Natural killer cell (primary cell): ENCODE results near the gene DOHH. TPM values are rescaled to one million over a fixed set of nuclear protein-coding genes. Genes with fewer than 3 reads are reported as not detected.

Experiments used
- ATAC-seq, 3 donors: fragments of 150-1000 bp in 2 of 3; fragments of 200-7000 bp in 1 of 3; cut with Tn5 transposase; 1 replicate in 1 of 3; 2 replicates in 2 of 3; pipeline ENCODE4 v1.10.0; 2021; ENCODE audit warnings: mild to moderate bottlenecking in 2 of 3, moderate library complexity in 2 of 3
- DNase-seq, 2 donors: peaks; one replicate each; pipeline versions ENCODE4 v3.0.0 to v3.0.0-alpha.2; 2013 to 2021; ENCODE audit warnings: mixed read lengths in 1 of 2
- H3K27ac ChIP-seq: one replicate; pipeline ENCODE4 v1.5.1; 2013; ENCODE audit warnings: mild to moderate bottlenecking, low read length
- H3K27me3 ChIP-seq: one replicate; pipeline ENCODE4 v1.6.1; 2013; ENCODE audit warnings: low read length; ENCODE audit not compliant: control insufficient read depth, insufficient read depth
- H3K36me3 ChIP-seq: one replicate; pipeline ENCODE4 v1.6.1; 2013; ENCODE audit warnings: low read length; ENCODE audit not compliant: control insufficient read depth, insufficient read depth
- H3K4me1 ChIP-seq: one replicate; pipeline ENCODE4 v1.6.1; 2013; ENCODE audit warnings: low read length; ENCODE audit not compliant: control insufficient read depth, insufficient read depth
- H3K4me3 ChIP-seq: one replicate; pipeline ENCODE4 v1.5.1; 2013; ENCODE audit warnings: low read length
- H3K9me3 ChIP-seq: one replicate; pipeline ENCODE4 v1.6.1; 2013; ENCODE audit warnings: low read length; ENCODE audit not compliant: control insufficient read depth, insufficient read depth
- H3K27ac Mint-ChIP-seq, 2 donors: one replicate each; pipeline ENCODE4 v1.8.0; 2022; ENCODE audit warnings: mild to moderate bottlenecking in 2 of 2, mixed read lengths in 2 of 2, moderate library complexity in 1 of 2
- H3K27me3 Mint-ChIP-seq, 2 donors: one replicate each; pipeline ENCODE4 v1.8.0; 2022; ENCODE audit warnings: low read depth in 2 of 2, mixed read lengths in 2 of 2
- H3K36me3 Mint-ChIP-seq: one replicate; pipeline ENCODE4 v1.8.0; 2022; ENCODE audit warnings: mixed read lengths
- H3K4me1 Mint-ChIP-seq, 2 donors: one replicate each; pipeline ENCODE4 v1.8.0; 2022; ENCODE audit warnings: mixed read lengths in 2 of 2
- H3K4me3 Mint-ChIP-seq: one replicate; pipeline ENCODE4 v1.8.0; 2022; ENCODE audit warnings: mild to moderate bottlenecking, moderate library complexity, mixed read lengths
- H3K9me3 Mint-ChIP-seq, 2 donors: one replicate each; pipeline ENCODE4 v1.8.0; 2022; ENCODE audit warnings: mixed read lengths in 2 of 2
- CTCF ChIP-seq: fragments of 200-600 bp; IDR thresholded peaks from one replicate; pipeline ENCODE4 v1.8.0; 2022; ENCODE audit warnings: antibody characterized with exemption
- whole genome bisulfite sequencing: methylation state at CpG from one replicate; pipeline ENCODE4 v1.1.7; 2013; ENCODE audit warnings: missing lambda C conversion rate; ENCODE audit not compliant: insufficient coverage; 5-methylcytosine and 5-hydroxymethylcytosine counted together
- intact Hi-C: fragments of 100-400 bp; cut with micrococcal nuclease; formaldehyde crosslinking; loops from one replicate; pipeline ENCODE4 v1.14.2; 2022
- total RNA-seq, 4 donors: library from RNA; stranded (reverse); fragments of 120-200 nt in 1 of 4; gene quantifications; one replicate each; pipeline versions ENCODE4 v1.2.3 to v1.2.4, GENCODE V29; 2013 to 2022

DOHH gene
- total RNA-seq, 3 donors from 2014 or later (not counting 1 experiment from before 2014, with no cell fraction given): 4.5 to 5.9 (median 4.6) TPM

- intact Hi-C loops: no loop called here
- Histone ChIP-seq H3K27ac (no peak overlapping the region), H3K36me3 (peaks cover 19% of the 10 kb centered on the region), H3K4me1 (no peaks in the 10 kb centered on the region), H3K27me3 (no peaks in the 10 kb centered on the region), H3K4me3 (no peak overlapping the region), H3K9me3 (no peaks in the 10 kb centered on the region)
- Mint-ChIP-seq H3K36me3 (no peaks in the 10 kb centered on the region), H3K4me3 (no peak overlapping the region), H3K4me1 (peaks cover 0 to 18% of the 10 kb centered on the region in 2 donors), H3K27ac (no peak overlapping the region), H3K27me3 (no peaks in the 10 kb centered on the region), H3K9me3 (no peaks in the 10 kb centered on the region)
- no peak for DNase-seq
- WGBS: 100% methylated on average over 1 of the region's 1 CpG
- no peak for TF ChIP-seq CTCF
- no peak for ATAC-seq
Observed at GRCh38 chr19:3539756-3540118, 39.3 kb upstream of the DOHH start.

GRCh38 chr19:3538965-3539755 lies 38.7 kb upstream of the DOHH start, which contains the start of gene TEKTIP1:
Gene TEKTIP1, plus strand, starts transcription at chr19:3539174. Its CDS starts 4 bp downstream, at chr19:3539178.
- Histone ChIP-seq H3K4me3 (no peak within 1 kb of the TSS), H3K27ac (no peak within 1 kb of the TSS), H3K27me3 (no peaks in the 10 kb centered on the region), H3K4me1 (no peaks in the 10 kb centered on the region), H3K36me3 (peaks cover 21% of the 10 kb centered on the region), H3K9me3 (no peaks in the 10 kb centered on the region)
- 85% methylated on average over 27 of the region's 28 CpGs for WGBS
- H3K4me3 Mint-ChIP-seq: no peak within 1 kb of the TSS
- TF ChIP-seq CTCF: no peak
- DNase-seq (no peak), ATAC-seq (no peak)
- no peaks in the 10 kb centered on the region for H3K9me3 Mint-ChIP-seq
- peaks cover 0 to 21% of the 10 kb centered on the region in 2 donors for H3K4me1 Mint-ChIP-seq
- no peaks in the 10 kb centered on the region for H3K27me3 Mint-ChIP-seq
- no peaks in the 10 kb centered on the region for H3K36me3 Mint-ChIP-seq
- peak within 1 kb of the TSS in 1 of 2 donors; percentile 76 for H3K27ac Mint-ChIP-seq
- intact Hi-C loops: no loop called here

- TF ChIP-seq CTCF: no peak
- H3K9me3 Mint-ChIP-seq: no peaks in the 10 kb centered on the region
- peaks cover 0 to 21% of the 10 kb centered on the region in 2 donors for H3K4me1 Mint-ChIP-seq
- H3K36me3 ChIP-seq: peaks cover 21% of the 10 kb centered on the region
- ATAC-seq (no peak), DNase-seq (no peak)
- intact Hi-C loops: no loop called here
- no peak overlapping the region for H3K4me3 Mint-ChIP-seq
- H3K27ac Mint-ChIP-seq: peak overlapping the region in 1 of 2 donors; percentile 76
- H3K27ac ChIP-seq: no peak overlapping the region
- H3K36me3 Mint-ChIP-seq: no peaks in the 10 kb centered on the region
- 93% methylated on average over 25 of the region's 25 CpGs for WGBS
- no peaks in the 10 kb centered on the region for H3K4me1 ChIP-seq
- no peaks in the 10 kb centered on the region for H3K27me3 ChIP-seq
- no peaks in the 10 kb centered on the region for H3K27me3 Mint-ChIP-seq
- no peak overlapping the region for H3K4me3 ChIP-seq
- no peaks in the 10 kb centered on the region for H3K9me3 ChIP-seq
Observed at GRCh38 chr19:3538258-3538929, 37.9 kb upstream of the DOHH start.
